Sigmoid colon (tissue), 4 donors: Measurements from ENCODE around the gene CHN2.

Experiments used
- CTCF ChIP-seq, 4 experiments: fragments of 450-650 bp in 3 of 4; fragments of 200-600 bp in 1 of 4; IDR thresholded peaks; one replicate each; pipeline ENCODE4 v1.5.1; 2016 to 2019; ENCODE audit warnings: antibody characterized with exemption in 4 of 4, mild to moderate bottlenecking in 3 of 4, moderate library complexity in 2 of 4
- EP300 ChIP-seq, 4 donors: sonication (generic); formaldehyde crosslinking; IDR thresholded peaks; one replicate each; pipeline ENCODE4 v1.6.1; 2017; ENCODE audit warnings: antibody characterized with exemption in 4 of 4

DNA sequence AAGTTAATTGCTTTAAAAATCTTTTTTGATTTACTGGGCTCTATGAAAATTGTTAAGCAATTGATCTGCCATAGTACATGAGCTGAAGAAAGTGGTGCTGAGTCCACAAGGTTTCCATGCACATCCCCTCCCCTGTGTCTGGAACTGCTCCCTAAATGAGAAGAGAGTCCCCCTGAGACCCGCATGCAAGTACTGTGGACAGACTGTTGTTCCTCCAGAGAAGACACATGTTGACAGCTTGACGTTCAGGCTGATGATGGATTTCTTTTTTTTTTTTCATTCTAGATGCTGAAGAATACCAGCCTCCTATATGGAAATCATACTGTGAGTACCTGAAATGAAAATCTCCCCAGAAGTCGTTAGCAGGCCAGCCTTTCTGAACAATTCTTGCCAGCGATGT lies 159.8 kb downstream of the CHN2 start:
- no peak for TF ChIP-seq CTCF (IDR thresholded peaks at IDR 0.05)
- TF ChIP-seq EP300 (IDR thresholded peaks at IDR 0.05), result no peak
